Left hindlimb (tissue), 1 donor: Measurements from ENCODE around the gene MYO1A.
"Not testable (repeated sequence)": the region's sequence is repeated elsewhere in the genome, so short reads cannot be mapped to it uniquely, and the experiment has no call there.

Experiments used
- DNase-seq: peaks from one replicate; pipeline ENCODE4 v3.0.0-alpha.2; 2018

Gene MYO1A

DNA sequence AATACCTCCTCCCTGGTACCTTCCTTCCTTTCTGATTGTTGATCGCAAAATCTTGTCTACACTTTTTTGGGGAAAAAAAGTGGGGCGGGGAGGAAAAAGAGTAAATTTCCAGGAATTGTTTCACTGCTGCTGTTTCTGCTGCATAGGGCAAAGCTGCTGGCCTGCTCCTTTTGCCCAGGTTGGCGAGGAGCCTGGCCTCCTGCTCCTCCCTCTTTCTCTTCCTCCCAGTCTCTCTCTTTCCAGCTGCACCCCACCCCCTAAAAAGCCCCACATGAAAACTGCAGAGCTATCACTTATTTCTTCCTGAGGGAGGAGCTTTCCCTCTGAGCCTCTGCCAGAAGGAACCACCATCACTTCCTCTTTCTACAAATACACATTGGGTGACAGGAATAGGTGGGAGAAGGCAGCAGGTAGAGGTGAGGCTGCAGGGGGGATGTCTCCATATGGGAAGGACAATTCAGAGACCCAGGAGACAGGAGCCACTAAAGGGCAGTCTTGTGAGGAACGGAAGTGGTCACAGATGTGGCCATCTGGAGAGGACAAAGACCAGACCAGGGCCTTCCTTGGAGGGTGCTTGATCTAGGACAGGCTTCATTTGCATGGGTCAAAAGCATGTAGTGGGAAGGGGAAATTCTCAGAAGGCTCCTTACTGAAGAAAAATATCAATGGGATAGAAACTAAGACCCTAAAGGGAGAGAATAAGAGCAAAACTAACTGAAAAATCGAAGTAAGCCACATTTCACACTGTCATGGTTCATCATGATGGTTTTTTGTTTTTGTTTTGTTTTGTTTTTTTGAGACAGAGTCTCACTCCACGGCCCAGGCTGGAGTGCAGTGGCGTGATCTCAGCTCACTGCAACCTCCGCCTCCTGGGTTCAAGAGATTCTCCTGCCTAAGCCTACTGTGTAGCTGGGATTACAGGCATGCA, 58.3 kb downstream of the MYO1A start:
- no peak for DNase-seq

DNA sequence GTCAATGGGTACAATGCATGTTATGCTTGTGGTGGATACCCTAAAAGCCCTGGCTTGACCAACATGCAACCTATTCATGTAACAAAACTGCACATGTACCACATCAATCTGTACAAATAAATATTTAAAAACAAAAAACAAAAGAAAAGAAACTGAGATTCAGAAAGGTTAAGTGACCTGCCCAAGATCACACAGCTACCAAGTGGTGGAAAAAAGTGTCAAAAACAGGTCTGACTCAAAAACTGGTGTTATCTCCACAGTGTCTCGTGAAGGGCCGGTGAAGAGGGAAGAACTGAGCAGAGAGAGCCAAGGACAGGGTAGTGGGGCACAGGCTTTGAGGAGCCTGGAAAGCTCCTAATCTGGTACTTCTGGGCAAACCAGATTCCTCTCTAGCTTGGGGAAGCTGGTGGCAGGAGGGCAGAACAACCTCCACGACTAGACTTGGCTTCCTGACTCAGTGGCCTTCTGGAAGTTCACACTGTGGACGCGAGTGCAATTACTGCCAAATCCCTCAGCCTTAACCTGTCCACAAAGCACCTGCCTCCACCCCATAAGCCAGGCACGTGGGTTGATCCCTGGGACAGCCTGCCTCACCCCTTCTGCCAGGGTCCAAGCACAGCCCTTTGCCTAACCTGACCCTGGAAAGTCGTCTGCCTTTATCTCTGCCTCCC, 59.1 kb downstream of the MYO1A start:
- DNase-seq = no peak

DNA sequence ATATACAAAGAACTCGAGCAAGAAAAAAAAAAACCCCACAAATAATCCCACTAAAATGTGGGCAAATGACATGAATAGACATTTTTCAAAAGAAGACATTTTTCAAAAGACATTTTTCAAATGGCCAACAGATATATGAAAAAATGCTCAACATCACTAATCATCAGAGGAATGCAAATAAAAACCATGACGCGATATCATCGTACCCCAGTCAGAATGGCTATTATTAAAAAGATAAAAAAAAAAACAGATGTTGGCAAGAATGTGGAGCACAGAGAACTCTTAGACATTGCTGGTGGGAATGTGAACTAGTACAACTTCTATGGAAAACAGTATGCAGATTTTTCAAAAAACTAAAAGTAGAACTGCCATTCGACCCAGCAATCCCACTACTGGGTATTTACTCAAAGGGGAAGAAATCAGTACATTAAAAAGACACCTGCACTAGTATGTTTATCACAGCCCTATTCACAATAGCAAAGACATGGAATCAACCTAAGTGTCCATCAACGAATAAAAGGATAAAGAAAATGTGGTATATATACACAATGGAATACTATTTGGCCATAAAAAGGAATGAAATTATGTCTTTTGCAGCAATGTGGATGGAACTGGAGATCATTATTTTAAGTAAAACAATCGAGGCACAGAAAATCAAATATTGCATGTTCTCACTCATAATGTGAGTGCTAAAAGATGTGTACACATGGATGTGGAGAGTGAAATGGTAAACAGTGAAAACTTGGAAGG, 59.9 kb downstream of the MYO1A start:
- DNase-seq = no peak

DNA sequence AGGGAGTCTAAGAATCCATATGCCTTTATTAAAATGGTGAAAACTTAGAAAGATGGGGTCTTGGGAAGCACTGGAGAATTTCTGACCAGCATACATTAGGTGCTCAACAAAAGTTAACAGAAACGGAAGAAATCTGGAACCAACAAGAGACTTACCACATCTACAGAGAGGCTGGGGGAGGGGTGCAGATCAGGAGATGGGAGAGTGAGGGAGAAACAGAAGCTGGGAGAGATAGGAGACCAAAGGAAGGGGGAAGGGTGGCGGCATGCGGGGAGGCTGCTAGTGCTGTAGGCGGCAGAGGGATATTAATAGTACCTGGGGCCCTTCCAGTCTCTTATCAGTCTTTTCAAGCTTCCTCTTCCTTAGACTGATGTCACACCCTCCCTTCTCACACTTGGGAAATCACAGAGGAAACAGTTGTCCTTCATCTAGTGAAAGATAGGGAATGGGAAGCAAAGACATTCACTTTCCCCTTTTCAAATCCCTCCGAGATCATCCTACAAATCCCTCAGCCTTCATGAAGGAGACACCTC, 61.7 kb downstream of the MYO1A start:
- no peak for DNase-seq

DNA sequence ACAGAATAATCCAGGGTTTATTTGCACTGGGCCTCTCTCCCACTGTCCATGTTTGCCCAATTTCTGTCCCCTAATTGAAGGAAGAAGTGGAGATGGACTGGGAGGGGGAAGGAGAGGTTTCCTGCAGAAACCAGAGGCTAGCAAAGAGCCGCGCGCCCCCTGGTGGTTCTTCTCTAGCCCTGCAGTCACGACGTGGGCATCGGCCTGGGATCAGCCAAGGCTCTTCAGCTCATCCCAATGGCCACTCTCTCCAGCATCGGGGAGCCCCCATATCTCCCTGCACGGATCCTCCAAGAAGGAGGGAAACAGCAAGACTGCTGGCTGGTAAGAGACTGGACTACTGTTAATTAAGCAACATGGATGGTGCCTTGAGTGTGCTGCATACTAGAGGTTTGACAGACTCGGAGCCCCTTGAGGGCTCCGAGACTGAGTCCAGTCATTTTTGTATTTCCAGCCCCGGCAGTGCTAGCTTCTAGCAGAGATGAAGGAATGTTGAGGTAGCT, 62.3 kb downstream of the MYO1A start:
- peak; percentile 79 for DNase-seq

DNA sequence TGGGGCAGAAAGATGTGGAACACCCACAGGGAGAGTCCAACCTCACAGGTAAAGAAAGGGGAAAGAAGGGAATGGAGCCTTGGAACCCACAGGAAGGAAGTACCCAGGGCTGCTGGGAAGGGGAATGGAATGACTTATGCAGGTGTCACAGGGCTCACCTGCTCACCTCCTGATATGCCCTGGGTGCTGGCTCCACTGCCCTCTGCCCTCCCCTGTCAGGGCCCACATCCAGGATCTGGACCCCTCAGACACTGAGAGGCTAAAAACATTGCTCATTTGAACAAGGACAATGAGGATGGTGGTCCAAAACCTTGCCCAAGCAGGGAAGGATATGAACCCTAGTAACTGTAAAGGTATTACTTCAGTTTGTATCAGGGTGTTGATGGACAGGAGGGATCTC, 62.9 kb downstream of the MYO1A start:
- no peak for DNase-seq

DNA sequence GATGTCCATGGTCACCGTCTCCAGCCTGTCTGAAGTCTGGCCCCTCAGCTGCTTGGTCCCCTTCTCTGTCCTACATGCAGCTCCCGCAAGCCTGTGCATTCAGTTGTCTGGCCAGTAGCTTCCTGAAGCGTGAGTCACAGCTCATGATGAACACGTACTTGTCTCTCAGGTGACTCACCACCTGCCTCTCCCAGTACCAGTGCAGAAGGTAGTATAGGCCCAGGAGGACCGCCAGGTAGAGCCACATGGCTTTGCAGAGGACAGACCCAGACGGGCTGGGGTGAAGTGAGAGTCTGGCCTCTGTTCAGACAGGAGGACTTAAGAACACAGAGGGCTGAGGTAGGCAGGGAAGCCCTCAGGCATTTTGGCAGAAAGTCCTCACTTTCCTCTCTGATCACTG, 64.2 kb downstream of the MYO1A start:
- DNase-seq = not testable (repeated sequence)

DNA sequence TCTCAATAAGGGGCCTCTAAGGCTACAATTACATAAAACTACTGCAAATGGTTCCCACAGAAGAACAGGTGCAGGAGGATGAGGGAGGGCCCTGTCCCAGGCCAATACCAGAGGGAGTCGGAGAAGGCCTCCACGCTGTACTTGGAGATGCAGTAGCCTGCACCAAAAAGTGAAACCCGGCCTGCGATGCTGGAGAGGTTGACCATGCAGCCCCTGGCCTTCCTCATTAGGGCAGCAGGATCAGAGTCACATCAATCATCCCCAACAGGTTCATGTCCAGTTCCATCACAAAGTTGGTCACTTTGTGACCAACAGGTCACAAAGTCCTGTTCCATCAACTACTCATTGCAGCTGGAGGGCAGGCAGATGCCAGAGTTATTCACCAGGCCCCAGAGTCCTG, 66.5 kb downstream of the MYO1A start:
- DNase-seq = no peak

DNA sequence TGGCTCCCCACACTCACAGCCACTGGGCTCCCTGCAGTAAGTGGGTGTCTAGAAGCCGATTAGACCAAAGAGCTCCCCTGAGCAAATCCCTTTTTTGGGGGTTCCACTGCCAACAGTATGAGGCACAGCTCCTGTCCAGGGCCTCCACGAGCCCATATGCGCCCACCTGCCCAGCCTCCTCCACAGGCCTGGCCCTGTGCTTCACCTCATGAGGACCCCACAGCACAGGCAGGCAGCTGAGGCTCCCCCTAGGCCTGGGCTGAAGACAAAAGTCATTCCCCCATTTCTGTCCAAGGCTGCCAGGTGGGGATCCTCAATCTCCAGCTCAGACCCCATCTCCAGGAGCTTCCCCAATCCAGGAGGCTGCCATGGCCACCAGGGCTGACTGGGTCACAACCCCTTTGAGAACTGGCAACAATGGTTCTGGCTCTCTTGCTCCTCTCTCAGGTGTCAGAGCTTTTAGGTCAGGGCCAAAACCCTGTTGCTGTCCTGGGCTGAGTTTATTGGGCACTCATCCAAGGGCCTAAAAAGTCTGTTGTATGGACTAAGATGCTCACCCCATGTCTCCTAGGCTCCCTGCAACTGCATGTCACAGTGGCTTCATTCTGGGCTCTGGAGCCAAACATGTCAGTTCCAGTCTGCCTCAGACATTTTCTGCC, 67.2 kb downstream of the MYO1A start:
- not testable (repeated sequence) for DNase-seq

DNA sequence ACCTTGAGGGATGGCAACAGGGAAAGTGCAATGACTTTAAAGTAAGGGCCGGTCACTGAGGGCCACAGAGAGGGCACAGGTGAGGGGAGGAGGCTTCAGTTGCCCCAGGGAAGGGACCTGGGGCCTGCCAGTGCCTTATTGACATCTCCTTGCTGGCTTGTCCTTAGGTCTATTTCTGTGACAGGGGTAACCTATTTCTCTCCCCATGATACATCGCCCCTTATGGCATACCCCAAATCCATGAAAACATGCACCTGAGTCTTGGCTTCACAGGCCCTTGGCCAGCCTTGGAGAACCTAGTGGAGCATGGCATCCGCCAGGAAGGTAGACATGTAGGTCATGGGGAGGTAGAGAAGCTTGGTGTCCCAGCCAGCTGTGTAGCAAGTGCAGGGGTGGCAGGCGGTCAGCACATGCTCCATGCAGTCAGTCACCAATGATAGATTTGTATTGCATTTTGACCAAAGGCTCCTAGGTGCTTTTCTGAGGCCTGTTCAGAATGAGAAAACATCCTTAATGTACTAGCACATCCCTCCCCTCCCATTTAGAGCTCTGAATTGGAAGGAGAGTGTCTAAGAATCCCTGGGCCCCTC, 68.9 kb downstream of the MYO1A start:
- DNase-seq = no peak

DNA sequence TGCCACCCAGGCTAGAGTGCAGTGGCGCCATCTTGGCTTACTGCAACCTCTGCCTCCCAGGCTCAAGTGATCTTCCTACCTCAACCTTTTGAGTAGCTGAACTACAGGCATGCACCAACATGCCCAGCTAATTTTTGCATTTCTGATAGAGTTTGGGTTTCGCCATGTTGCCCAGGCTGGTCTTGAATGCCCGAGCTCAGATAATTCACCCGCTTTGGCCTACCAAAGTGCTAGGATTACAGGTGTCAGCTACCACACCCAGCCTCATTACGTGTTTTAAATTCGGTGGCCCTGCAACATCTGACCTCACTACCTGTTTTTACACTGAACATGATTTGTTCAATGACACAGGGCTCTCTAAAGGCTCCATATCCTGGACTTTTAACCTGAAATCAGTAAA, 69.7 kb downstream of the MYO1A start:
- no peak for DNase-seq

DNA sequence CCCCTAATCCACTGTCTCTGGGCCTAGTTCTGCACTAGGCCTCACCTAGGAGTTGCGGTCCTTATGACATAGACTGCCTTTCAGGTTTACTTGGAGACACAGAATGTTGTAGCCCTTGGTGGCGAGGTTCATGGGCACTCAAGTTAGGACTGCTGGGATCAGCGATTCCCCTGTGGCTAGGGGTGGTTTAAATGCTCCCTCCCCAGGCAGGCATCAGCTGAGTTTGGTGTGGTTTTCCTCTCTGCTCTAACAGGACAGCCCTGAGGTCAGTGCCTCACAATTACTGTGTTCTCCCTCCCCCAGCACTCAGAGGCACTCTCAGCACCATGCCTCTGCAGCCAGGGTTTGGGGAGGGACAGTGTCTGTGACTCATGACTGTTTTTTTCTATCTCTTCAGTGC, 70.3 kb downstream of the MYO1A start:
- no peak for DNase-seq
